IMR-90 (cell line): ENCODE data around the gene PDXK. TPM values are rescaled to one million over a fixed set of nuclear protein-coding genes. Genes with fewer than 3 reads are reported as not detected.

Source experiments
- ATAC-seq: fragments of 200-7000 bp; cut with Tn5 transposase; 2 replicates; pipeline ENCODE4 v1.9.1; 2020; ENCODE audit warnings: low read depth, mild to moderate bottlenecking, moderate library complexity
- BruUV-seq: library from RNA; stranded (reverse); fragments of 400-500 nt; replicated peaks from 2 replicates; lab custom pipeline; 2021; lab: Mats Ljungman, UMichigan
- CTCF ChIA-PET: fragments of 300-600 bp; formaldehyde crosslinking; extraction: SDS; loops from one replicate; lab custom pipeline; 2021; ENCODE audit warnings: antibody characterized with exemption; lab: Yijun Ruan, JAX
- POLR2A ChIA-PET: fragments of 300-600 bp; sonication (Branson Sonifier 250); formaldehyde crosslinking; loops from one replicate; lab custom pipeline; 2022; ENCODE audit warnings: antibody characterized with exemption; ENCODE audit not compliant: unreplicated experiment; lab: Charles Lee
- DNase-seq: peaks from one replicate; pipeline ENCODE4 v3.0.0; 2013
- H2AFZ ChIP-seq: replicated peaks from 2 replicates; pipeline ENCODE3; 2013; ENCODE audit warnings: low read length, mild to moderate bottlenecking; ENCODE audit not compliant: poor library complexity
- H2AK5ac ChIP-seq: 2 replicates; pipeline ENCODE4 v1.6.1; 2013; ENCODE audit warnings: low read depth, low read length, inconsistent platforms
- H2AK9ac ChIP-seq: replicated peaks from 2 replicates; pipeline ENCODE3; 2013; ENCODE audit warnings: mild to moderate bottlenecking, low read depth, low read length, moderate library complexity; ENCODE audit not compliant: poor library complexity
- H2BK120ac ChIP-seq: 2 replicates; pipeline ENCODE4 v1.6.1; 2013; ENCODE audit warnings: low read depth, low read length, inconsistent platforms
- H2BK15ac ChIP-seq: 3 replicates; pipeline ENCODE4 v1.6.1; 2013; ENCODE audit warnings: low read depth, low read length, inconsistent platforms
- H2BK20ac ChIP-seq: 2 replicates; pipeline ENCODE4 v1.6.1; 2013; ENCODE audit warnings: low read depth, mild to moderate bottlenecking, inconsistent platforms, low read length, moderate library complexity
- H2BK5ac ChIP-seq: 2 replicates; pipeline ENCODE4 v1.6.1; 2013; ENCODE audit warnings: mild to moderate bottlenecking, low read depth, low read length, inconsistent platforms; ENCODE audit not compliant: poor library complexity, severe bottlenecking
- H3K14ac ChIP-seq: replicated peaks from 2 replicates; pipeline ENCODE4 v1.6.1; 2013; ENCODE audit warnings: low read depth, low read length, inconsistent platforms
- H3K18ac ChIP-seq: 2 replicates; pipeline ENCODE4 v1.6.1; 2013; ENCODE audit warnings: low read depth, low read length, control low read depth
- H3K23ac ChIP-seq: 2 replicates; pipeline ENCODE4 v1.6.1; 2013; ENCODE audit warnings: low read depth, low read length, inconsistent platforms
- H3K27ac ChIP-seq: 2 replicates; pipeline ENCODE4 v1.5.1; 2013; ENCODE audit warnings: mild to moderate bottlenecking, control low read depth, low read length; ENCODE audit not compliant: insufficient read depth
- H3K27me3 ChIP-seq: 2 replicates; pipeline ENCODE4 v1.6.1; 2013; ENCODE audit warnings: low read length; ENCODE audit not compliant: control insufficient read depth, insufficient read depth
- H3K36me3 ChIP-seq: 2 replicates; pipeline ENCODE4 v1.6.1; 2013; ENCODE audit warnings: low read length, mixed read lengths; ENCODE audit not compliant: control insufficient read depth, insufficient read depth
- H3K4ac ChIP-seq: 2 replicates; pipeline ENCODE4 v1.6.1; 2013; ENCODE audit warnings: low read depth, low read length, inconsistent platforms
- H3K4me1 ChIP-seq: 2 replicates; pipeline ENCODE4 v1.6.1; 2013; ENCODE audit warnings: low read length, mixed read lengths; ENCODE audit not compliant: control insufficient read depth, insufficient read depth
- H3K4me2 ChIP-seq: 2 replicates; pipeline ENCODE4 v1.6.1; 2013; ENCODE audit warnings: low read depth, mild to moderate bottlenecking, control low read depth, low read length, moderate library complexity
- H3K4me3 ChIP-seq: 2 replicates; pipeline ENCODE4 v1.5.1; 2013; ENCODE audit warnings: low read depth, mild to moderate bottlenecking, control low read depth, low read length, moderate library complexity; ENCODE audit not compliant: insufficient read depth
- H3K56ac ChIP-seq: 2 replicates; pipeline ENCODE4 v1.6.1; 2013; ENCODE audit warnings: low read length, inconsistent platforms; ENCODE audit not compliant: insufficient read depth; ENCODE audit errors: extremely low read depth
- H3K79me1 ChIP-seq, 2 experiments: 2 replicates each; pipeline ENCODE4 v1.6.1; 2013; ENCODE audit warnings: low read length in 2 of 2, inconsistent platforms in 1 of 2, low read depth in 1 of 2
- H3K9ac ChIP-seq: 2 replicates; pipeline ENCODE4 v1.6.1; 2013; ENCODE audit warnings: low read depth, low read length, control low read depth
- H3K9me1 ChIP-seq: 2 replicates; pipeline ENCODE4 v1.6.1; 2013; ENCODE audit warnings: low read length, inconsistent platforms; ENCODE audit not compliant: insufficient read depth
- H3K9me3 ChIP-seq: 2 replicates; pipeline ENCODE4 v1.6.1; 2013; ENCODE audit warnings: low read length; ENCODE audit not compliant: control insufficient read depth, insufficient read depth
- H4K20me1 ChIP-seq: 2 replicates; pipeline ENCODE4 v1.6.1; 2013; ENCODE audit warnings: low read length, inconsistent platforms; ENCODE audit not compliant: insufficient read depth
- H4K5ac ChIP-seq: 2 replicates; pipeline ENCODE4 v1.6.1; 2013; ENCODE audit warnings: mild to moderate bottlenecking, low read depth, low read length, control low read depth
- H4K8ac ChIP-seq, 2 experiments: 2 replicates each; pipeline ENCODE4 v1.6.1; 2013; ENCODE audit warnings: low read depth in 2 of 2, low read length in 2 of 2, control low read depth in 1 of 2, inconsistent platforms in 1 of 2
- H4K91ac ChIP-seq: 2 replicates; pipeline ENCODE4 v1.6.1; 2013; ENCODE audit warnings: low read depth, low read length, inconsistent platforms; ENCODE audit not compliant: insufficient read depth
- BHLHE40 ChIP-seq: fragments of 150-350 bp; IDR thresholded peaks from 2 replicates; pipeline ENCODE4 v1.6.1; 2016; ENCODE audit warnings: mild to moderate bottlenecking, low read depth, low read length
- CEBPB ChIP-seq: IDR thresholded peaks from 2 replicates; pipeline ENCODE4 v1.6.1; 2012; ENCODE audit warnings: low read depth, low read length, improper control_type of control experiment
- CHD1 ChIP-seq: IDR thresholded peaks from 2 replicates; pipeline ENCODE4 v1.6.1; 2012; ENCODE audit warnings: low read depth, low read length, improper control_type of control experiment
- ELK1 ChIP-seq: fragments of 150-350 bp; IDR thresholded peaks from 2 replicates; pipeline ENCODE4 v1.6.1; 2016; ENCODE audit warnings: low read depth, mild to moderate bottlenecking, low read length, moderate library complexity, borderline replicate concordance
- MAFK ChIP-seq: IDR thresholded peaks from 2 replicates; pipeline ENCODE4 v1.6.1; 2012; ENCODE audit warnings: low read depth, low read length, improper control_type of control experiment
- MAZ ChIP-seq: IDR thresholded peaks from 2 replicates; pipeline ENCODE4 v1.6.1; 2012; ENCODE audit warnings: low read depth, mild to moderate bottlenecking, low read length, improper control_type of control experiment, moderate library complexity, borderline replicate concordance
- MXI1 ChIP-seq: IDR thresholded peaks from 2 replicates; pipeline ENCODE4 v1.6.1; 2012; ENCODE audit warnings: low read depth, mild to moderate bottlenecking, low read length, moderate library complexity, borderline replicate concordance
- NFE2L2 ChIP-seq: fragments of 150-350 bp; IDR thresholded peaks from 2 replicates; pipeline ENCODE4 v1.6.1; 2016; ENCODE audit warnings: low read depth, mild to moderate bottlenecking, low read length
- POLR2A ChIP-seq: IDR thresholded peaks from 2 replicates; pipeline ENCODE4 v1.6.1; 2012; ENCODE audit warnings: mild to moderate bottlenecking, low read depth, low read length
- RCOR1 ChIP-seq: IDR thresholded peaks from 2 replicates; pipeline ENCODE4 v1.6.1; 2012; ENCODE audit warnings: mild to moderate bottlenecking, low read length, improper control_type of control experiment; ENCODE audit not compliant: insufficient replicate concordance
- RFX5 ChIP-seq: IDR thresholded peaks from 2 replicates; pipeline ENCODE4 v1.8.0; 2012; ENCODE audit warnings: low read depth, mild to moderate bottlenecking, low read length, moderate library complexity
- SMC3 ChIP-seq: fragments of 150-350 bp; IDR thresholded peaks from 2 replicates; pipeline ENCODE4 v1.6.1; 2016; ENCODE audit warnings: low read depth, mild to moderate bottlenecking, antibody characterized with exemption, low read length, moderate library complexity
- WGBS, 2 experiments: methylation state at CpG; one replicate each; pipeline versions ENCODE4 v1.1.5 to v1.1.7; 2013; ENCODE audit warnings: missing lambda C conversion rate in 2 of 2; ENCODE audit not compliant: insufficient read length in 1 of 2; ENCODE audit errors: extremely low coverage in 2 of 2; 5-methylcytosine and 5-hydroxymethylcytosine counted together
- dilution Hi-C: fragments of 300-500 bp; cut with HindIII; formaldehyde crosslinking; loops from one replicate; pipeline ENCODE4 v1.14.3; 2018; ENCODE audit warnings: low sequenced_read_pairs; ENCODE audit not compliant: unreplicated experiment
- in situ Hi-C: fragments of 300-500 bp; cut with MboI; formaldehyde crosslinking; loops from 3 replicates; pipeline ENCODE4 v1.14.3; 2019; ENCODE audit warnings: low sequenced_read_pairs, inconsistent platforms, mixed read lengths
- intact Hi-C: fragments of 100-400 bp; cut with micrococcal nuclease; formaldehyde crosslinking; loops from 2 replicates; pipeline ENCODE4 v1.10.0; 2022
- polyA plus RNA-seq, 3 experiments: library from polyadenylated mRNA; depleted of rRNA; stranded (reverse); fragments of >200 nt; gene quantifications; 2 replicates each; pipeline ENCODE4 v1.2.3, GENCODE V29; 2012; ENCODE audit warnings: low replicate concordance in 1 of 3
- total RNA-seq: library from RNA; depleted of rRNA; stranded (reverse); fragments of >200 nt; gene quantifications from 2 replicates; pipeline ENCODE4 v1.2.3, GENCODE V29; 2012
- TF ChIP-seq, protein P1 (sequence below): fragments of 150-350 bp; IDR thresholded peaks from 2 replicates; pipeline ENCODE4 v1.6.1; 2017; ENCODE audit warnings: mild to moderate bottlenecking, antibody characterized with exemption, low read length, low read depth
- TF ChIP-seq, protein P2 (sequence below): conservative IDR thresholded peaks from 2 replicates; pipeline ENCODE4 v1.5.1; 2012; ENCODE audit warnings: mild to moderate bottlenecking, low read depth, low read length, improper control_type of control experiment

Gene PDXK
- total and polyA plus RNA-seq, 2 of the 4 experiments (the other 2 are of a cell fraction): 155 to 312 TPM

GRCh38 chr21:43669828-43670605 is 48.9 kb upstream of the PDXK start:
- intact Hi-C loops (loop anchor here (10.0 kb wide), 1 partner anchor 55 kb away; no protein-coding TSS in a partner anchor), in situ Hi-C loops (no loop called here), dilution Hi-C loops (no loop called here)
- H4K8ac ChIP-seq: no peak overlapping the region
- H4K20me1 ChIP-seq: peaks cover 24% of the 10 kb centered on the region; the same call in 1 of the 2 replicates
- BruUV-seq: no TSS peak
- H3K9me3 ChIP-seq: no peaks in the 10 kb centered on the region
- H3K9ac ChIP-seq: no peak overlapping the region
- H2AK9ac ChIP-seq: no peak overlapping the region
- no peak overlapping the region for H3K18ac ChIP-seq
- H3K79me1 ChIP-seq: peaks cover 36 to 51% of the 10 kb centered on the region in 2 experiments
- ATAC-seq: no peak
- H3K4ac ChIP-seq: no peak overlapping the region
- H2BK5ac ChIP-seq: no peak overlapping the region
- WGBS, 2 experiments: 95% methylated on average over 8 of the region's 20 CpGs; no CpG with 5 or more reads in 1 of the 2 experiments
- H3K9me1 ChIP-seq: peaks cover 7% of the 10 kb centered on the region
- TF ChIP-seq CEBPB (no peak), CHD1 (no peak), SMC3 (no peak), BHLHE40 (no peak), MXI1 (no peak), MAZ (no peak), NFE2L2 (no peak), RCOR1 (no peak), MAFK (no peak), ELK1 (no peak), RFX5 (no peak), POLR2A (no peak)
- TF ChIP-seq, protein P1, sequence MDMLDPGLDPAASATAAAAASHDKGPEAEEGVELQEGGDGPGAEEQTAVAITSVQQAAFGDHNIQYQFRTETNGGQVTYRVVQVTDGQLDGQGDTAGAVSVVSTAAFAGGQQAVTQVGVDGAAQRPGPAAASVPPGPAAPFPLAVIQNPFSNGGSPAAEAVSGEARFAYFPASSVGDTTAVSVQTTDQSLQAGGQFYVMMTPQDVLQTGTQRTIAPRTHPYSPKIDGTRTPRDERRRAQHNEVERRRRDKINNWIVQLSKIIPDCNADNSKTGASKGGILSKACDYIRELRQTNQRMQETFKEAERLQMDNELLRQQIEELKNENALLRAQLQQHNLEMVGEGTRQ: no peak
- TF ChIP-seq, protein P2, sequence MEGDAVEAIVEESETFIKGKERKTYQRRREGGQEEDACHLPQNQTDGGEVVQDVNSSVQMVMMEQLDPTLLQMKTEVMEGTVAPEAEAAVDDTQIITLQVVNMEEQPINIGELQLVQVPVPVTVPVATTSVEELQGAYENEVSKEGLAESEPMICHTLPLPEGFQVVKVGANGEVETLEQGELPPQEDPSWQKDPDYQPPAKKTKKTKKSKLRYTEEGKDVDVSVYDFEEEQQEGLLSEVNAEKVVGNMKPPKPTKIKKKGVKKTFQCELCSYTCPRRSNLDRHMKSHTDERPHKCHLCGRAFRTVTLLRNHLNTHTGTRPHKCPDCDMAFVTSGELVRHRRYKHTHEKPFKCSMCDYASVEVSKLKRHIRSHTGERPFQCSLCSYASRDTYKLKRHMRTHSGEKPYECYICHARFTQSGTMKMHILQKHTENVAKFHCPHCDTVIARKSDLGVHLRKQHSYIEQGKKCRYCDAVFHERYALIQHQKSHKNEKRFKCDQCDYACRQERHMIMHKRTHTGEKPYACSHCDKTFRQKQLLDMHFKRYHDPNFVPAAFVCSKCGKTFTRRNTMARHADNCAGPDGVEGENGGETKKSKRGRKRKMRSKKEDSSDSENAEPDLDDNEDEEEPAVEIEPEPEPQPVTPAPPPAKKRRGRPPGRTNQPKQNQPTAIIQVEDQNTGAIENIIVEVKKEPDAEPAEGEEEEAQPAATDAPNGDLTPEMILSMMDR: no peak
- H3K56ac ChIP-seq: no peak overlapping the region
- no peak overlapping the region for H2BK20ac ChIP-seq
- no peak overlapping the region for H2BK120ac ChIP-seq
- ChIA-PET CTCF (no interaction called here), POLR2A (no interaction called here)
- H4K91ac ChIP-seq: no peak overlapping the region
- H3K14ac ChIP-seq: no peak overlapping the region
- no peak for DNase-seq
- no peak overlapping the region for H3K27ac ChIP-seq
- no peak overlapping the region for H3K4me2 ChIP-seq
- H3K4me1 ChIP-seq: no peaks in the 10 kb centered on the region
- H4K5ac ChIP-seq: no peak overlapping the region
- H3K23ac ChIP-seq: no peak overlapping the region
- H3K27me3 ChIP-seq: no peaks in the 10 kb centered on the region
- H2BK15ac ChIP-seq: no peak overlapping the region
- H3K36me3 ChIP-seq: peaks cover 23% of the 10 kb centered on the region
- no peak overlapping the region for H2AK5ac ChIP-seq
- no peak overlapping the region for H3K4me3 ChIP-seq
- H2AFZ ChIP-seq: no peak overlapping the region
